ENCODE measurements around the gene CCSER2.

DNA sequence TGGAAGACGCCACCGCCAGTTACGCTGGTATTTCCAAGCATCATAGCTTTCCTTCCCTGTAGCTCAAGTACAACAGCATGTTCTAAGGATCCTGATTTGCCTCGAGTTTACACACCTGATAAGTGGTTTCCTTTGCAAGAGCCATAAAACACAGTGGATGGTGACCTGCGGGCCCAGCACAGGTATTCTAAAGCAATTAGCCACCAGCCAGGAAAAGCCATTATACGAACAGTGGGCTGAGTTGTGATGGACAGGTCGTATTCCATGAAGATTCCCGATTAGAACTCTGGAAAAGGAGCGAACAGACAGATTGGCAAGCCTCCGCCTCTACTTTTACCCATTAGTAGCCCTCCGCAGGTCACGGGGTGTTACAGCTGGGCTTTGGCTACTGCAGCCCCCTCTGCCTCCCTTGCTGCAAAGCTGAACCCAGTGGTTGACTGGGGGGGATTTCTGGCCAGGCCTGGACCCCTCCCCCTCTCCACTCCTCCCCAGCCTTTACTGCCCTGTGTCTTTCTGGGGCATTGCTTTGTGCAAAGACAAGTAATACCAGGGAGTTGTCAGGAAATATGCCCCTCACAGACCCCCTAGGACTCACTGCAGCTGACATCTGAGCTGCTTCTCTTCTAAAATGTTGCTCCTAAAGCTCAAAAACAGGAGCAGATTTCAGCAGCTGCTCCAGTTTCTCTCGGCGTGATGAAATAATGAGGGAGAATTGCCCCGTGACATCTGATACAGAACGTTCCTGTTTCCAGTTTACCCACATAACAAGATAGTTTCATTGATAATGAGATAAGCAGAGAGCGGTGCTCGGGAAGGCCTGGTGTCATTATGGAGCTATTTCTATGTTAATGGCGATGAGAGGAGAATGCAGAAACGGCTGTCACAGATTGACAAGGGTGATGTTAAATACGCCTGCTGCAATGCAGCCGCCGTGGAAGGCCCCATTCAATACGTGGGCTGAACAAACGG is 214.4 kb downstream of the CCSER2 start:
- TF ChIP-seq, protein P1, sequence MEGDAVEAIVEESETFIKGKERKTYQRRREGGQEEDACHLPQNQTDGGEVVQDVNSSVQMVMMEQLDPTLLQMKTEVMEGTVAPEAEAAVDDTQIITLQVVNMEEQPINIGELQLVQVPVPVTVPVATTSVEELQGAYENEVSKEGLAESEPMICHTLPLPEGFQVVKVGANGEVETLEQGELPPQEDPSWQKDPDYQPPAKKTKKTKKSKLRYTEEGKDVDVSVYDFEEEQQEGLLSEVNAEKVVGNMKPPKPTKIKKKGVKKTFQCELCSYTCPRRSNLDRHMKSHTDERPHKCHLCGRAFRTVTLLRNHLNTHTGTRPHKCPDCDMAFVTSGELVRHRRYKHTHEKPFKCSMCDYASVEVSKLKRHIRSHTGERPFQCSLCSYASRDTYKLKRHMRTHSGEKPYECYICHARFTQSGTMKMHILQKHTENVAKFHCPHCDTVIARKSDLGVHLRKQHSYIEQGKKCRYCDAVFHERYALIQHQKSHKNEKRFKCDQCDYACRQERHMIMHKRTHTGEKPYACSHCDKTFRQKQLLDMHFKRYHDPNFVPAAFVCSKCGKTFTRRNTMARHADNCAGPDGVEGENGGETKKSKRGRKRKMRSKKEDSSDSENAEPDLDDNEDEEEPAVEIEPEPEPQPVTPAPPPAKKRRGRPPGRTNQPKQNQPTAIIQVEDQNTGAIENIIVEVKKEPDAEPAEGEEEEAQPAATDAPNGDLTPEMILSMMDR (conservative IDR thresholded peaks at IDR 0.05; ENCODE audit: low read depth, low read length): no peak
- TF ChIP-seq EZH2 (IDR thresholded peaks at IDR 0.05; ENCODE audit: borderline replicate concordance, low read depth, low read length, poor library complexity, severe bottlenecking): no peak

All from A673 (cell line).